SK-N-SH (cell line): ENCODE data around the gene ARHGAP10. TPM values are rescaled to one million over a fixed set of nuclear protein-coding genes. Genes with fewer than 3 reads are reported as not detected.

Experiments used
- CTCF ChIA-PET: fragments of 300-600, 350-600 bp; formaldehyde crosslinking; extraction: SDS; loops from one replicate; lab custom pipeline; 2021; lab: Yijun Ruan, JAX
- POLR2A ChIA-PET: fragments of 350-600 bp; sonication (Branson Sonifier 250); formaldehyde crosslinking; extraction: SDS; loops from one replicate; lab custom pipeline; 2020; ENCODE audit warnings: antibody characterized with exemption, inconsistent platforms; lab: Yijun Ruan, JAX
- DNase-seq: peaks from one replicate; pipeline ENCODE4 v3.0.0; 2012
- H2AFZ ChIP-seq: fragments of 200-600 bp; sonication (generic); 2 replicates; pipeline ENCODE4 v1.8.1; 2016; ENCODE audit warnings: antibody characterized with exemption, mild to moderate bottlenecking, low read depth
- H3F3A ChIP-seq: fragments of 200-600 bp; sonication (generic); replicated peaks from 2 replicates; pipeline ENCODE3; 2016; ENCODE audit warnings: antibody characterized with exemption, mild to moderate bottlenecking; ENCODE audit not compliant: insufficient read depth
- H3K27ac ChIP-seq, 2 experiments: fragments of 200-500 bp in 1 of 2; fragments of 200-600 bp in 1 of 2; sonication (Bioruptor generic) in 1 of 2; sonication (generic), shearing (Covaris generic) in 1 of 2; 2 replicates each; pipeline versions ENCODE4 v1.5.1 to v1.6.1; 2014 to 2016; ENCODE audit warnings: low read depth in 2 of 2, inconsistent platforms in 1 of 2, low read length in 1 of 2, mild to moderate bottlenecking in 1 of 2, mixed read lengths in 1 of 2
- H3K27me3 ChIP-seq: fragments of 200-600 bp; sonication (generic), shearing (Covaris generic); 2 replicates; pipeline ENCODE4 v1.6.1; 2016; ENCODE audit warnings: mixed run types; ENCODE audit not compliant: insufficient read depth
- H3K36me3 ChIP-seq, 2 experiments: fragments of 200-500 bp in 1 of 2; fragments of 200-600 bp in 1 of 2; sonication (Bioruptor generic) in 1 of 2; sonication (generic) in 1 of 2; replicated peaks in 1 of 2; 2 replicates each; pipeline versions ENCODE3 to v1.5.1; 2014 to 2016; ENCODE audit warnings: low read length in 1 of 2, mild to moderate bottlenecking in 1 of 2; ENCODE audit not compliant: insufficient read depth in 2 of 2, control insufficient read depth in 1 of 2
- H3K4me1 ChIP-seq, 2 experiments: fragments of 200-500 bp in 1 of 2; fragments of 200-600 bp in 1 of 2; sonication (Bioruptor generic) in 1 of 2; sonication (generic), shearing (Covaris generic) in 1 of 2; 2 replicates each; pipeline versions ENCODE4 v1.5.1 to v1.6.1; 2014 to 2016; ENCODE audit warnings: low read depth in 1 of 2, low read length in 1 of 2, mixed run types in 1 of 2; ENCODE audit not compliant: insufficient read depth in 2 of 2, control insufficient read depth in 1 of 2
- H3K4me2 ChIP-seq: fragments of 200-600 bp; sonication (generic), shearing (Covaris generic); 2 replicates; pipeline ENCODE4 v1.6.1; 2017; ENCODE audit warnings: mixed run types
- H3K4me3 ChIP-seq, 2 experiments: fragments of 200-500 bp in 1 of 2; fragments of 200-600 bp in 1 of 2; sonication (Bioruptor generic) in 1 of 2; sonication (generic), shearing (Covaris generic) in 1 of 2; 2 replicates each; pipeline versions ENCODE4 v1.5.1 to v1.8.1; 2014 to 2016; ENCODE audit warnings: low read depth in 2 of 2, inconsistent platforms in 1 of 2, low read length in 1 of 2, mild to moderate bottlenecking in 1 of 2, mixed read lengths in 1 of 2, moderate library complexity in 1 of 2
- H3K79me2 ChIP-seq: fragments of 200-600 bp; sonication (generic); 2 replicates; pipeline ENCODE4 v1.8.1; 2017; ENCODE audit warnings: mild to moderate bottlenecking; ENCODE audit not compliant: insufficient read depth
- H3K9ac ChIP-seq: fragments of 200-600 bp; sonication (generic); 2 replicates; pipeline ENCODE4 v1.6.1; 2017; ENCODE audit warnings: mixed run types
- H3K9me2 ChIP-seq: fragments of 200-600 bp; sonication (generic); 2 replicates; pipeline ENCODE4 v1.6.1; 2017; ENCODE audit warnings: mixed run types
- H3K9me3 ChIP-seq: fragments of 200-600 bp; sonication (generic); 2 replicates; pipeline ENCODE4 v1.6.1; 2017; ENCODE audit warnings: mixed run types, mild to moderate bottlenecking, moderate library complexity
- H4K20me1 ChIP-seq: fragments of 200-600 bp; sonication (generic); 2 replicates; pipeline ENCODE4 v1.6.1; 2017; ENCODE audit warnings: mild to moderate bottlenecking, mixed run types; ENCODE audit not compliant: insufficient read depth
- CHD2 ChIP-seq: fragments of 150-350 bp; IDR thresholded peaks from 2 replicates; pipeline ENCODE4 v1.6.1; 2018; ENCODE audit warnings: low read length; ENCODE audit not compliant: partially characterized antibody
- CTCF ChIP-seq: fragments of 200-600 bp; sonication (generic); IDR thresholded peaks from 2 replicates; pipeline ENCODE4 v1.6.1; 2017; ENCODE audit warnings: antibody characterized with exemption, mild to moderate bottlenecking, moderate library complexity
- ELF1 ChIP-seq: IDR thresholded peaks from 2 replicates; pipeline ENCODE4 v1.4.0; 2012
- GATA2 ChIP-seq: sonication (generic); formaldehyde crosslinking; IDR thresholded peaks from 2 replicates; pipeline ENCODE4 v1.5.0; 2020; ENCODE audit warnings: mild to moderate bottlenecking, missing genetic modification reagents
- IRF3 ChIP-seq: fragments of 150-350 bp; IDR thresholded peaks from 2 replicates; pipeline ENCODE4 v1.6.1; 2016; ENCODE audit warnings: mild to moderate bottlenecking, low read depth, low read length
- RAD21 ChIP-seq: IDR thresholded peaks from 2 replicates; pipeline ENCODE4 v1.6.1; 2012; ENCODE audit warnings: mild to moderate bottlenecking, low read length
- SIN3A ChIP-seq: IDR thresholded peaks from 2 replicates; pipeline ENCODE4 v1.6.1; 2012; ENCODE audit warnings: low read depth, mild to moderate bottlenecking, low read length, moderate library complexity, borderline replicate concordance
- TEAD4 ChIP-seq: IDR thresholded peaks from 2 replicates; pipeline ENCODE4 v1.4.0; 2012; ENCODE audit warnings: mild to moderate bottlenecking, borderline replicate concordance; ENCODE audit not compliant: insufficient read depth
- USF1 ChIP-seq: IDR thresholded peaks from 2 replicates; pipeline ENCODE4 v1.4.0; 2012; ENCODE audit warnings: low read depth, borderline replicate concordance
- WGBS: methylation state at CpG from one replicate; pipeline ENCODE4 v1.1.6; 2017; ENCODE audit warnings: low lambda C conversion rate; 5-methylcytosine and 5-hydroxymethylcytosine counted together
- polyA plus RNA-seq, 3 experiments: library from polyadenylated mRNA; depleted of rRNA; stranded (reverse); fragments of >200 nt; gene quantifications; 2 replicates each; pipeline ENCODE4 v1.2.3, GENCODE V29; 2012
- TF ChIP-seq, protein P1 (sequence below): IDR thresholded peaks from 2 replicates; pipeline ENCODE4 v1.6.1; 2012; ENCODE audit warnings: mild to moderate bottlenecking, low read depth, low read length, moderate library complexity
- TF ChIP-seq, protein P2 (sequence below): IDR thresholded peaks from 2 replicates; pipeline ENCODE4 v1.4.0; 2012; ENCODE audit warnings: low read depth, borderline replicate concordance

The ARHGAP10 gene
- polyA plus RNA-seq, 1 of the 3 experiments (the other 2 are of a cell fraction): 15.1 TPM

GRCh38 chr4:148097801-148098200 lies 365.9 kb downstream of the ARHGAP10 start:
- Histone ChIP-seq H2AFZ (no peak overlapping the region), H4K20me1 (no peaks in the 10 kb centered on the region), H3F3A (no peaks in the 10 kb centered on the region), H3K27ac (no peak overlapping the region), H3K4me3 (no peak overlapping the region), H3K79me2 (no peaks in the 10 kb centered on the region), H3K4me2 (no peak overlapping the region), H3K9ac (no peak overlapping the region), H3K36me3 (no peaks in the 10 kb centered on the region), H3K9me3 (no peaks in the 10 kb centered on the region), H3K27me3 (no peaks in the 10 kb centered on the region), H3K9me2 (no peaks in the 10 kb centered on the region), H3K4me1 (no peaks in the 10 kb centered on the region; a peak in 1 of 4 replicates)
- TF ChIP-seq TEAD4: no peak
- TF ChIP-seq CTCF: no peak
- TF ChIP-seq, protein P1, sequence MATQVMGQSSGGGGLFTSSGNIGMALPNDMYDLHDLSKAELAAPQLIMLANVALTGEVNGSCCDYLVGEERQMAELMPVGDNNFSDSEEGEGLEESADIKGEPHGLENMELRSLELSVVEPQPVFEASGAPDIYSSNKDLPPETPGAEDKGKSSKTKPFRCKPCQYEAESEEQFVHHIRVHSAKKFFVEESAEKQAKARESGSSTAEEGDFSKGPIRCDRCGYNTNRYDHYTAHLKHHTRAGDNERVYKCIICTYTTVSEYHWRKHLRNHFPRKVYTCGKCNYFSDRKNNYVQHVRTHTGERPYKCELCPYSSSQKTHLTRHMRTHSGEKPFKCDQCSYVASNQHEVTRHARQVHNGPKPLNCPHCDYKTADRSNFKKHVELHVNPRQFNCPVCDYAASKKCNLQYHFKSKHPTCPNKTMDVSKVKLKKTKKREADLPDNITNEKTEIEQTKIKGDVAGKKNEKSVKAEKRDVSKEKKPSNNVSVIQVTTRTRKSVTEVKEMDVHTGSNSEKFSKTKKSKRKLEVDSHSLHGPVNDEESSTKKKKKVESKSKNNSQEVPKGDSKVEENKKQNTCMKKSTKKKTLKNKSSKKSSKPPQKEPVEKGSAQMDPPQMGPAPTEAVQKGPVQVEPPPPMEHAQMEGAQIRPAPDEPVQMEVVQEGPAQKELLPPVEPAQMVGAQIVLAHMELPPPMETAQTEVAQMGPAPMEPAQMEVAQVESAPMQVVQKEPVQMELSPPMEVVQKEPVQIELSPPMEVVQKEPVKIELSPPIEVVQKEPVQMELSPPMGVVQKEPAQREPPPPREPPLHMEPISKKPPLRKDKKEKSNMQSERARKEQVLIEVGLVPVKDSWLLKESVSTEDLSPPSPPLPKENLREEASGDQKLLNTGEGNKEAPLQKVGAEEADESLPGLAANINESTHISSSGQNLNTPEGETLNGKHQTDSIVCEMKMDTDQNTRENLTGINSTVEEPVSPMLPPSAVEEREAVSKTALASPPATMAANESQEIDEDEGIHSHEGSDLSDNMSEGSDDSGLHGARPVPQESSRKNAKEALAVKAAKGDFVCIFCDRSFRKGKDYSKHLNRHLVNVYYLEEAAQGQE: no peak
- TF ChIP-seq SIN3A: no peak
- TF ChIP-seq, protein P2, sequence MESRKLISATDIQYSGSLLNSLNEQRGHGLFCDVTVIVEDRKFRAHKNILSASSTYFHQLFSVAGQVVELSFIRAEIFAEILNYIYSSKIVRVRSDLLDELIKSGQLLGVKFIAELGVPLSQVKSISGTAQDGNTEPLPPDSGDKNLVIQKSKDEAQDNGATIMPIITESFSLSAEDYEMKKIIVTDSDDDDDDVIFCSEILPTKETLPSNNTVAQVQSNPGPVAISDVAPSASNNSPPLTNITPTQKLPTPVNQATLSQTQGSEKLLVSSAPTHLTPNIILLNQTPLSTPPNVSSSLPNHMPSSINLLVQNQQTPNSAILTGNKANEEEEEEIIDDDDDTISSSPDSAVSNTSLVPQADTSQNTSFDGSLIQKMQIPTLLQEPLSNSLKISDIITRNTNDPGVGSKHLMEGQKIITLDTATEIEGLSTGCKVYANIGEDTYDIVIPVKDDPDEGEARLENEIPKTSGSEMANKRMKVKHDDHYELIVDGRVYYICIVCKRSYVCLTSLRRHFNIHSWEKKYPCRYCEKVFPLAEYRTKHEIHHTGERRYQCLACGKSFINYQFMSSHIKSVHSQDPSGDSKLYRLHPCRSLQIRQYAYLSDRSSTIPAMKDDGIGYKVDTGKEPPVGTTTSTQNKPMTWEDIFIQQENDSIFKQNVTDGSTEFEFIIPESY: no peak
- no peak for TF ChIP-seq USF1
- no peak for TF ChIP-seq GATA2 (CRISPR knock-in tag)
- no peak for TF ChIP-seq ELF1
- TF ChIP-seq CHD2: no peak
- TF ChIP-seq IRF3: no peak
- TF ChIP-seq RAD21: no peak
- WGBS: 93% methylated on average over 5 of the region's 5 CpGs
- no peak for DNase-seq
- CTCF ChIA-PET: no interaction called here
- POLR2A ChIA-PET: no interaction called here
